SK-N-SH (cell line): Measurements from ENCODE around the gene BTRC. TPM values are rescaled to one million over a fixed set of nuclear protein-coding genes. Genes with fewer than 3 reads are reported as not detected.

Source experiments
- CTCF ChIA-PET: fragments of 300-600, 350-600 bp; formaldehyde crosslinking; extraction: SDS; loops from one replicate; lab custom pipeline; 2021; lab: Yijun Ruan, JAX
- POLR2A ChIA-PET: fragments of 350-600 bp; sonication (Branson Sonifier 250); formaldehyde crosslinking; extraction: SDS; loops from one replicate; lab custom pipeline; 2020; ENCODE audit warnings: antibody characterized with exemption, inconsistent platforms; lab: Yijun Ruan, JAX
- DNase-seq: peaks from one replicate; pipeline ENCODE4 v3.0.0; 2012
- H2AFZ ChIP-seq: fragments of 200-600 bp; sonication (generic); 2 replicates; pipeline ENCODE4 v1.8.1; 2016; ENCODE audit warnings: antibody characterized with exemption, mild to moderate bottlenecking, low read depth
- H3F3A ChIP-seq: fragments of 200-600 bp; sonication (generic); replicated peaks from 2 replicates; pipeline ENCODE3; 2016; ENCODE audit warnings: antibody characterized with exemption, mild to moderate bottlenecking; ENCODE audit not compliant: insufficient read depth
- H3K27ac ChIP-seq, 2 experiments: fragments of 200-500 bp in 1 of 2; fragments of 200-600 bp in 1 of 2; sonication (Bioruptor generic) in 1 of 2; sonication (generic), shearing (Covaris generic) in 1 of 2; 2 replicates each; pipeline versions ENCODE4 v1.5.1 to v1.6.1; 2014 to 2016; ENCODE audit warnings: low read depth in 2 of 2, inconsistent platforms in 1 of 2, low read length in 1 of 2, mild to moderate bottlenecking in 1 of 2, mixed read lengths in 1 of 2
- H3K27me3 ChIP-seq: fragments of 200-600 bp; sonication (generic), shearing (Covaris generic); 2 replicates; pipeline ENCODE4 v1.6.1; 2016; ENCODE audit warnings: mixed run types; ENCODE audit not compliant: insufficient read depth
- H3K36me3 ChIP-seq, 2 experiments: fragments of 200-500 bp in 1 of 2; fragments of 200-600 bp in 1 of 2; sonication (Bioruptor generic) in 1 of 2; sonication (generic) in 1 of 2; replicated peaks in 1 of 2; 2 replicates each; pipeline versions ENCODE3 to v1.5.1; 2014 to 2016; ENCODE audit warnings: low read length in 1 of 2, mild to moderate bottlenecking in 1 of 2; ENCODE audit not compliant: insufficient read depth in 2 of 2, control insufficient read depth in 1 of 2
- H3K4me1 ChIP-seq, 2 experiments: fragments of 200-500 bp in 1 of 2; fragments of 200-600 bp in 1 of 2; sonication (Bioruptor generic) in 1 of 2; sonication (generic), shearing (Covaris generic) in 1 of 2; 2 replicates each; pipeline versions ENCODE4 v1.5.1 to v1.6.1; 2014 to 2016; ENCODE audit warnings: low read depth in 1 of 2, low read length in 1 of 2, mixed run types in 1 of 2; ENCODE audit not compliant: insufficient read depth in 2 of 2, control insufficient read depth in 1 of 2
- H3K4me2 ChIP-seq: fragments of 200-600 bp; sonication (generic), shearing (Covaris generic); 2 replicates; pipeline ENCODE4 v1.6.1; 2017; ENCODE audit warnings: mixed run types
- H3K4me3 ChIP-seq, 2 experiments: fragments of 200-500 bp in 1 of 2; fragments of 200-600 bp in 1 of 2; sonication (Bioruptor generic) in 1 of 2; sonication (generic), shearing (Covaris generic) in 1 of 2; 2 replicates each; pipeline versions ENCODE4 v1.5.1 to v1.8.1; 2014 to 2016; ENCODE audit warnings: low read depth in 2 of 2, inconsistent platforms in 1 of 2, low read length in 1 of 2, mild to moderate bottlenecking in 1 of 2, mixed read lengths in 1 of 2, moderate library complexity in 1 of 2
- H3K79me2 ChIP-seq: fragments of 200-600 bp; sonication (generic); 2 replicates; pipeline ENCODE4 v1.8.1; 2017; ENCODE audit warnings: mild to moderate bottlenecking; ENCODE audit not compliant: insufficient read depth
- H3K9ac ChIP-seq: fragments of 200-600 bp; sonication (generic); 2 replicates; pipeline ENCODE4 v1.6.1; 2017; ENCODE audit warnings: mixed run types
- H3K9me2 ChIP-seq: fragments of 200-600 bp; sonication (generic); 2 replicates; pipeline ENCODE4 v1.6.1; 2017; ENCODE audit warnings: mixed run types
- H3K9me3 ChIP-seq: fragments of 200-600 bp; sonication (generic); 2 replicates; pipeline ENCODE4 v1.6.1; 2017; ENCODE audit warnings: mixed run types, mild to moderate bottlenecking, moderate library complexity
- H4K20me1 ChIP-seq: fragments of 200-600 bp; sonication (generic); 2 replicates; pipeline ENCODE4 v1.6.1; 2017; ENCODE audit warnings: mild to moderate bottlenecking, mixed run types; ENCODE audit not compliant: insufficient read depth
- GATA2 ChIP-seq: sonication (generic); formaldehyde crosslinking; IDR thresholded peaks from 2 replicates; pipeline ENCODE4 v1.5.0; 2020; ENCODE audit warnings: mild to moderate bottlenecking, missing genetic modification reagents
- RAD21 ChIP-seq: IDR thresholded peaks from 2 replicates; pipeline ENCODE4 v1.6.1; 2012; ENCODE audit warnings: mild to moderate bottlenecking, low read length
- REST ChIP-seq: IDR thresholded peaks from 2 replicates; pipeline ENCODE4 v1.6.1; 2012; ENCODE audit warnings: mild to moderate bottlenecking, low read depth, low read length, moderate library complexity
- SMC3 ChIP-seq: IDR thresholded peaks from 2 replicates; pipeline ENCODE4 v1.6.1; 2012; ENCODE audit warnings: low read depth, low read length, improper control_type of control experiment
- WGBS: methylation state at CpG from one replicate; pipeline ENCODE4 v1.1.6; 2017; ENCODE audit warnings: low lambda C conversion rate; 5-methylcytosine and 5-hydroxymethylcytosine counted together
- polyA plus RNA-seq, 3 experiments: library from polyadenylated mRNA; depleted of rRNA; stranded (reverse); fragments of >200 nt; gene quantifications; 2 replicates each; pipeline ENCODE4 v1.2.3, GENCODE V29; 2012
- TF ChIP-seq, protein P1 (sequence below): IDR thresholded peaks from 2 replicates; pipeline ENCODE4 v1.4.0; 2012; ENCODE audit warnings: low read depth, borderline replicate concordance
- TF ChIP-seq, protein P2 (sequence below): fragments of 200-600 bp; sonication (generic); IDR thresholded peaks from 2 replicates; pipeline ENCODE4 v1.6.1; 2017; ENCODE audit warnings: antibody characterized with exemption, mild to moderate bottlenecking, moderate library complexity
- TF ChIP-seq, protein P3 (sequence below): IDR thresholded peaks from 2 replicates; pipeline ENCODE4 v1.4.0; 2012; ENCODE audit warnings: low read depth, borderline replicate concordance

Gene BTRC
- polyA plus RNA-seq, 1 of the 3 experiments (the other 2 are of a cell fraction), result 6.5 TPM

- Histone ChIP-seq H3K4me2 (no peak overlapping the region), H3K9ac (no peak overlapping the region), H4K20me1 (no peaks in the 10 kb centered on the region), H3F3A (no peaks in the 10 kb centered on the region), H3K9me2 (no peaks in the 10 kb centered on the region), H3K27me3 (no peaks in the 10 kb centered on the region), H3K4me3 (no peak overlapping the region), H3K36me3 (peaks cover 19 to 54% of the 10 kb centered on the region in 2 experiments), H3K4me1 (no peaks in the 10 kb centered on the region), H2AFZ (no peak overlapping the region), H3K79me2 (no peaks in the 10 kb centered on the region), H3K9me3 (no peaks in the 10 kb centered on the region), H3K27ac (no peak overlapping the region)
- DNase-seq, result peak; percentile 54
- CTCF ChIA-PET, result interaction anchor here (1.0 to 3.9 kb wide), 14 partner anchors 10 to 244 kb away, joined by 3 to 22 read pairs (median 4); no protein-coding TSS in a partner anchor
- POLR2A ChIA-PET, result no interaction called here
- TF ChIP-seq, protein P1, sequence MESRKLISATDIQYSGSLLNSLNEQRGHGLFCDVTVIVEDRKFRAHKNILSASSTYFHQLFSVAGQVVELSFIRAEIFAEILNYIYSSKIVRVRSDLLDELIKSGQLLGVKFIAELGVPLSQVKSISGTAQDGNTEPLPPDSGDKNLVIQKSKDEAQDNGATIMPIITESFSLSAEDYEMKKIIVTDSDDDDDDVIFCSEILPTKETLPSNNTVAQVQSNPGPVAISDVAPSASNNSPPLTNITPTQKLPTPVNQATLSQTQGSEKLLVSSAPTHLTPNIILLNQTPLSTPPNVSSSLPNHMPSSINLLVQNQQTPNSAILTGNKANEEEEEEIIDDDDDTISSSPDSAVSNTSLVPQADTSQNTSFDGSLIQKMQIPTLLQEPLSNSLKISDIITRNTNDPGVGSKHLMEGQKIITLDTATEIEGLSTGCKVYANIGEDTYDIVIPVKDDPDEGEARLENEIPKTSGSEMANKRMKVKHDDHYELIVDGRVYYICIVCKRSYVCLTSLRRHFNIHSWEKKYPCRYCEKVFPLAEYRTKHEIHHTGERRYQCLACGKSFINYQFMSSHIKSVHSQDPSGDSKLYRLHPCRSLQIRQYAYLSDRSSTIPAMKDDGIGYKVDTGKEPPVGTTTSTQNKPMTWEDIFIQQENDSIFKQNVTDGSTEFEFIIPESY, result no peak
- TF ChIP-seq, protein P2, sequence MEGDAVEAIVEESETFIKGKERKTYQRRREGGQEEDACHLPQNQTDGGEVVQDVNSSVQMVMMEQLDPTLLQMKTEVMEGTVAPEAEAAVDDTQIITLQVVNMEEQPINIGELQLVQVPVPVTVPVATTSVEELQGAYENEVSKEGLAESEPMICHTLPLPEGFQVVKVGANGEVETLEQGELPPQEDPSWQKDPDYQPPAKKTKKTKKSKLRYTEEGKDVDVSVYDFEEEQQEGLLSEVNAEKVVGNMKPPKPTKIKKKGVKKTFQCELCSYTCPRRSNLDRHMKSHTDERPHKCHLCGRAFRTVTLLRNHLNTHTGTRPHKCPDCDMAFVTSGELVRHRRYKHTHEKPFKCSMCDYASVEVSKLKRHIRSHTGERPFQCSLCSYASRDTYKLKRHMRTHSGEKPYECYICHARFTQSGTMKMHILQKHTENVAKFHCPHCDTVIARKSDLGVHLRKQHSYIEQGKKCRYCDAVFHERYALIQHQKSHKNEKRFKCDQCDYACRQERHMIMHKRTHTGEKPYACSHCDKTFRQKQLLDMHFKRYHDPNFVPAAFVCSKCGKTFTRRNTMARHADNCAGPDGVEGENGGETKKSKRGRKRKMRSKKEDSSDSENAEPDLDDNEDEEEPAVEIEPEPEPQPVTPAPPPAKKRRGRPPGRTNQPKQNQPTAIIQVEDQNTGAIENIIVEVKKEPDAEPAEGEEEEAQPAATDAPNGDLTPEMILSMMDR, result peak; percentile 68
- TF ChIP-seq RAD21 (peak; percentile 53), SMC3 (peak; percentile 36; the same call in 1 of the 2 replicates)
These were observed 182.8 kb downstream of the BTRC start for GRCh38 chr10:101536800-101537199.

GRCh38 chr10:101538446-101538845 lies 184.5 kb downstream of the BTRC start:
- no peak overlapping the region for H3K27ac ChIP-seq
- no peaks in the 10 kb centered on the region for H3K27me3 ChIP-seq
- H3K4me3 ChIP-seq, result no peak overlapping the region
- no peak overlapping the region for H2AFZ ChIP-seq
- no peaks in the 10 kb centered on the region for H3K79me2 ChIP-seq
- peaks cover 19 to 42% of the 10 kb centered on the region in 2 experiments for H3K36me3 ChIP-seq
- POLR2A ChIA-PET, result no interaction called here
- H3K9me3 ChIP-seq, result no peaks in the 10 kb centered on the region
- no peaks in the 10 kb centered on the region for H4K20me1 ChIP-seq
- no peak overlapping the region for H3K9ac ChIP-seq
- H3K4me2 ChIP-seq, result no peak overlapping the region
- CTCF ChIA-PET, result interaction anchor here (0.8 to 3.9 kb wide), 7 partner anchors 12 to 33 kb away, joined by 3 to 22 read pairs (median 4); no protein-coding TSS in a partner anchor
- 95% methylated on average over 2 of the region's 2 CpGs for WGBS
- H3F3A ChIP-seq, result no peaks in the 10 kb centered on the region
- DNase-seq, result no peak
- TF ChIP-seq, protein P3, sequence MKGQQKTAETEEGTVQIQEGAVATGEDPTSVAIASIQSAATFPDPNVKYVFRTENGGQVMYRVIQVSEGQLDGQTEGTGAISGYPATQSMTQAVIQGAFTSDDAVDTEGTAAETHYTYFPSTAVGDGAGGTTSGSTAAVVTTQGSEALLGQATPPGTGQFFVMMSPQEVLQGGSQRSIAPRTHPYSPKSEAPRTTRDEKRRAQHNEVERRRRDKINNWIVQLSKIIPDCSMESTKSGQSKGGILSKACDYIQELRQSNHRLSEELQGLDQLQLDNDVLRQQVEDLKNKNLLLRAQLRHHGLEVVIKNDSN, result no peak
- TF ChIP-seq, protein P2, result no peak
- no peak for TF ChIP-seq GATA2 (CRISPR knock-in tag)
- TF ChIP-seq REST, result no peak
- no peaks in the 10 kb centered on the region for H3K4me1 ChIP-seq
- H3K9me2 ChIP-seq, result no peaks in the 10 kb centered on the region
